Testis (tissue), 3 donors: ENCODE measurements around the gene C1orf21. TPM values are rescaled to one million over a fixed set of nuclear protein-coding genes. Genes with fewer than 3 reads are reported as not detected.

Experiments
- DNase-seq: peaks from one replicate; pipeline ENCODE4 v3.0.0-alpha.2; 2019
- H3K27ac ChIP-seq, 2 donors: fragments of 200-600 bp; sonication (generic); one replicate each; pipeline ENCODE4 v1.5.1; 2019
- H3K27me3 ChIP-seq: fragments of 200-600 bp; sonication (generic); one replicate; pipeline ENCODE4 v1.5.1; 2019
- H3K36me3 ChIP-seq: fragments of 200-600 bp; sonication (generic); one replicate; pipeline ENCODE4 v1.5.1; 2017; ENCODE audit warnings: low read depth; ENCODE audit errors: missing control alignments
- H3K4me1 ChIP-seq: fragments of 200-600 bp; sonication (generic); one replicate; pipeline ENCODE4 v1.5.1; 2019
- H3K4me3 ChIP-seq, 2 donors: fragments of 200-600 bp; sonication (generic); one replicate each; pipeline ENCODE4 v1.5.1; 2017 to 2019
- H3K9me3 ChIP-seq: fragments of 200-600 bp; sonication (generic); one replicate; pipeline ENCODE4 v1.5.1; 2017
- CTCF ChIP-seq, 3 experiments: fragments of 450-650 bp in 2 of 3; fragments of 200-600 bp in 1 of 3; sonication (generic) in 1 of 3; IDR thresholded peaks; one replicate each; pipeline ENCODE4 v1.5.1; 2016 to 2019; ENCODE audit warnings: antibody characterized with exemption in 3 of 3, mild to moderate bottlenecking in 2 of 3, moderate library complexity in 1 of 3
- POLR2A ChIP-seq: fragments of 450-650 bp; IDR thresholded peaks from one replicate; pipeline ENCODE4 v1.6.1; 2017; ENCODE audit warnings: antibody characterized with exemption, mild to moderate bottlenecking, moderate library complexity
- WGBS, 2 donors: methylation state at CpG; one replicate each; pipeline ENCODE4 v1.1.5; 2018; 5-methylcytosine and 5-hydroxymethylcytosine counted together
- intact Hi-C: fragments of 100-400 bp; cut with DNase I; formaldehyde crosslinking; loops from one replicate; pipeline ENCODE4 v1.15.1; 2023; ENCODE audit warnings: low total_unique reads
- polyA plus RNA-seq: library from polyadenylated mRNA; stranded (reverse); fragments of 350-450 nt; fragmentation: Illumina TruSeq; extraction: RNeasy Lipid Tissue Mini Kit (QIAGEN cat#74804); gene quantifications from one replicate; pipeline ENCODE4 v1.2.3, GENCODE V29; 2014; ENCODE audit warnings: low read depth, low replicate concordance; ENCODE audit not compliant: insufficient read depth
- total RNA-seq, 2 donors: library from RNA; depleted of rRNA; stranded (reverse); fragments of >200 nt; gene quantifications; one replicate each; pipeline ENCODE4 v1.2.3, GENCODE V29; 2016

The C1orf21 gene
- total and polyA plus RNA-seq, 3 donors from 2014 or later, result 13.9 to 17.2 (median 16.0) TPM

GRCh38 chr1:184487531-184488193, 100.8 kb downstream of the C1orf21 start:
- H3K4me1 ChIP-seq, result peaks cover 34% of the 10 kb centered on the region
- H3K27me3 ChIP-seq, result no peaks in the 10 kb centered on the region
- no peaks in the 10 kb centered on the region for H3K36me3 ChIP-seq
- TF ChIP-seq POLR2A, result no peak
- no peak for TF ChIP-seq CTCF (IDR thresholded peaks at IDR 0.05)
- no peaks in the 10 kb centered on the region for H3K9me3 ChIP-seq
- H3K27ac ChIP-seq, result no peak overlapping the region
- no peak for DNase-seq
- WGBS, 2 donors, result 87% methylated on average over 5 of the region's 5 CpGs
- intact Hi-C loops, result no loop called here
- no peak overlapping the region for H3K4me3 ChIP-seq

- 86 to 93% methylated on average over 3 of the region's 3 CpGs for WGBS, 2 donors
- intact Hi-C loops, result no loop called here
- H3K4me1 ChIP-seq, result peaks cover 25% of the 10 kb centered on the region
Observed at GRCh38 chr1:184489908-184490307, 103.1 kb downstream of the C1orf21 start.

GRCh38 chr1:184492536-184492935, 105.7 kb downstream of the C1orf21 start:
- Histone ChIP-seq H3K36me3 (no peaks in the 10 kb centered on the region), H3K9me3 (no peaks in the 10 kb centered on the region), H3K4me1 (peaks cover 13% of the 10 kb centered on the region), H3K4me3 (no peak overlapping the region), H3K27me3 (no peaks in the 10 kb centered on the region), H3K27ac (peak overlapping the region in 1 of 2 donors; percentile 32)
- intact Hi-C loops, result no loop called here
- TF ChIP-seq CTCF (IDR thresholded peaks at IDR 0.05) (no peak), POLR2A (no peak)
- no peak for DNase-seq

More at GRCh38 chr1:184489908-184490307, 103.1 kb downstream of the C1orf21 start:
- DNase-seq, result no peak
- Histone ChIP-seq H3K27me3 (no peaks in the 10 kb centered on the region), H3K27ac (no peak overlapping the region), H3K9me3 (no peaks in the 10 kb centered on the region), H3K4me3 (no peak overlapping the region), H3K36me3 (no peaks in the 10 kb centered on the region)
- TF ChIP-seq POLR2A (no peak), CTCF (IDR thresholded peaks at IDR 0.05) (no peak)

- intact Hi-C loops, result no loop called here
- no peak overlapping the region for H3K4me3 ChIP-seq
- H3K27me3 ChIP-seq, result no peaks in the 10 kb centered on the region
- no peaks in the 10 kb centered on the region for H3K9me3 ChIP-seq
- peaks cover 13% of the 10 kb centered on the region for H3K4me1 ChIP-seq
- no peak for DNase-seq
- TF ChIP-seq CTCF (IDR thresholded peaks at IDR 0.05) (no peak), POLR2A (no peak)
- H3K27ac ChIP-seq, result no peak overlapping the region
- WGBS, 2 donors, result 78% methylated on average over 1 of the region's 1 CpG
- H3K36me3 ChIP-seq, result no peaks in the 10 kb centered on the region
Observed at GRCh38 chr1:184493987-184494388, 107.2 kb downstream of the C1orf21 start.

- H3K4me1 ChIP-seq, result peaks cover 13% of the 10 kb centered on the region
- intact Hi-C loops, result no loop called here
- WGBS, 2 donors, result 90 to 95% methylated on average over 4 of the region's 4 CpGs
Observed at GRCh38 chr1:184494929-184495328, 108.1 kb downstream of the C1orf21 start.

More at GRCh38 chr1:184494929-184495328, 108.1 kb downstream of the C1orf21 start:
- TF ChIP-seq CTCF (IDR thresholded peaks at IDR 0.05) (no peak), POLR2A (no peak)
- Histone ChIP-seq H3K36me3 (no peaks in the 10 kb centered on the region), H3K27ac (no peak overlapping the region), H3K27me3 (no peaks in the 10 kb centered on the region), H3K4me3 (no peak overlapping the region), H3K9me3 (no peaks in the 10 kb centered on the region)
- DNase-seq, result no peak
